Breast epithelium (tissue), 4 donors: ENCODE data around the gene HTT-AS. TPM values are rescaled to one million over a fixed set of nuclear protein-coding genes. Genes with fewer than 3 reads are reported as not detected.

Experiments
- DNase-seq, 2 donors: peaks; one replicate each; pipeline ENCODE4 v3.0.0-alpha.2; 2019; ENCODE audit warnings: low spot score in 2 of 2
- H3K27ac ChIP-seq, 2 donors: fragments of 200-600 bp; sonication (generic) in 1 of 2; one replicate each; pipeline ENCODE4 v1.5.1; 2016 to 2019; ENCODE audit warnings: mild to moderate bottlenecking in 1 of 2
- H3K27me3 ChIP-seq, 2 donors: fragments of 200-600 bp; sonication (generic) in 1 of 2; one replicate each; pipeline versions ENCODE4 v1.5.1 to v1.6.0; 2017 to 2019; ENCODE audit warnings: control low read depth in 1 of 2, mild to moderate bottlenecking in 1 of 2
- H3K36me3 ChIP-seq: fragments of 200-600 bp; one replicate; pipeline ENCODE4 v1.5.1; 2019
- H3K4me1 ChIP-seq, 2 donors: fragments of 200-600 bp; sonication (generic); one replicate each; pipeline ENCODE4 v1.5.1; 2016 to 2019; ENCODE audit warnings: control low read depth in 1 of 2
- H3K4me3 ChIP-seq, 3 donors: fragments of 200-600 bp; sonication (generic); 1 replicate in 2 of 3; 2 replicates in 1 of 3; pipeline ENCODE4 v1.5.1; 2016 to 2019; ENCODE audit warnings: mild to moderate bottlenecking in 3 of 3, moderate library complexity in 2 of 3
- H3K9me3 ChIP-seq, 2 donors: fragments of 200-600 bp; sonication (generic) in 1 of 2; one replicate each; pipeline ENCODE4 v1.5.1; 2016 to 2019; ENCODE audit warnings: control low read depth in 1 of 2
- POLR2A ChIP-seq: fragments of 450-650 bp; IDR thresholded peaks from one replicate; pipeline ENCODE4 v1.6.1; 2016; ENCODE audit warnings: antibody characterized with exemption, mild to moderate bottlenecking, moderate library complexity
- POLR2AphosphoS5 ChIP-seq, 3 donors: sonication (generic); formaldehyde crosslinking; IDR thresholded peaks; one replicate each; pipeline ENCODE4 v1.6.1; 2017; ENCODE audit warnings: antibody characterized with exemption in 3 of 3
- intact Hi-C: fragments of 100-400 bp; cut with DNase I; formaldehyde crosslinking; loops from one replicate; pipeline ENCODE4 v1.15.1; 2023; ENCODE audit warnings: low total_unique reads
- total RNA-seq, 3 donors: library from RNA; depleted of rRNA; stranded (reverse); fragments of >200 nt; gene quantifications; one replicate each; pipeline ENCODE4 v1.1.0, GENCODE V29; 2016
- TF ChIP-seq, protein P1 (sequence below), 3 donors: fragments of 450-650 bp; IDR thresholded peaks; one replicate each; pipeline ENCODE4 v1.5.1; 2016 to 2017; ENCODE audit warnings: antibody characterized with exemption in 3 of 3, mild to moderate bottlenecking in 3 of 3, moderate library complexity in 3 of 3

Gene HTT-AS
- total RNA-seq, 3 donors from 2014 or later, result not detected

GRCh38 chr4:3091464-3091863 is 17.1 kb upstream of the HTT-AS start:
- H3K27me3 ChIP-seq, result no peaks in the 10 kb centered on the region
- no peaks in the 10 kb centered on the region for H3K36me3 ChIP-seq
- intact Hi-C loops, result no loop called here
- no peak overlapping the region for H3K27ac ChIP-seq
- DNase-seq, result no peak
- no peak overlapping the region for H3K4me3 ChIP-seq
- no peaks in the 10 kb centered on the region for H3K4me1 ChIP-seq
- TF ChIP-seq, protein P1, sequence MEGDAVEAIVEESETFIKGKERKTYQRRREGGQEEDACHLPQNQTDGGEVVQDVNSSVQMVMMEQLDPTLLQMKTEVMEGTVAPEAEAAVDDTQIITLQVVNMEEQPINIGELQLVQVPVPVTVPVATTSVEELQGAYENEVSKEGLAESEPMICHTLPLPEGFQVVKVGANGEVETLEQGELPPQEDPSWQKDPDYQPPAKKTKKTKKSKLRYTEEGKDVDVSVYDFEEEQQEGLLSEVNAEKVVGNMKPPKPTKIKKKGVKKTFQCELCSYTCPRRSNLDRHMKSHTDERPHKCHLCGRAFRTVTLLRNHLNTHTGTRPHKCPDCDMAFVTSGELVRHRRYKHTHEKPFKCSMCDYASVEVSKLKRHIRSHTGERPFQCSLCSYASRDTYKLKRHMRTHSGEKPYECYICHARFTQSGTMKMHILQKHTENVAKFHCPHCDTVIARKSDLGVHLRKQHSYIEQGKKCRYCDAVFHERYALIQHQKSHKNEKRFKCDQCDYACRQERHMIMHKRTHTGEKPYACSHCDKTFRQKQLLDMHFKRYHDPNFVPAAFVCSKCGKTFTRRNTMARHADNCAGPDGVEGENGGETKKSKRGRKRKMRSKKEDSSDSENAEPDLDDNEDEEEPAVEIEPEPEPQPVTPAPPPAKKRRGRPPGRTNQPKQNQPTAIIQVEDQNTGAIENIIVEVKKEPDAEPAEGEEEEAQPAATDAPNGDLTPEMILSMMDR (IDR thresholded peaks at IDR 0.05), result no peak
- TF ChIP-seq POLR2AphosphoS5 (IDR thresholded peaks at IDR 0.05) (no peak), POLR2A (no peak)
- no peaks in the 10 kb centered on the region for H3K9me3 ChIP-seq

GRCh38 chr4:3087115-3087797 is 12.9 kb upstream of the HTT-AS start:
- intact Hi-C loops, result no loop called here
- TF ChIP-seq, protein P1 (IDR thresholded peaks at IDR 0.05), result no peak
- TF ChIP-seq POLR2A, result no peak
- TF ChIP-seq POLR2AphosphoS5 (IDR thresholded peaks at IDR 0.05), result no peak
- DNase-seq, result no peak
- no peaks in the 10 kb centered on the region for H3K36me3 ChIP-seq
- H3K27ac ChIP-seq, result no peak overlapping the region
- H3K27me3 ChIP-seq, result no peaks in the 10 kb centered on the region
- H3K9me3 ChIP-seq, result no peaks in the 10 kb centered on the region
- no peaks in the 10 kb centered on the region for H3K4me1 ChIP-seq
- no peak overlapping the region for H3K4me3 ChIP-seq

- no peak overlapping the region for H3K27ac ChIP-seq
- TF ChIP-seq, protein P1 (IDR thresholded peaks at IDR 0.05), result no peak
- TF ChIP-seq POLR2AphosphoS5 (IDR thresholded peaks at IDR 0.05), result no peak
- TF ChIP-seq POLR2A, result no peak
- intact Hi-C loops, result no loop called here
- no peaks in the 10 kb centered on the region for H3K4me1 ChIP-seq
- no peaks in the 10 kb centered on the region for H3K9me3 ChIP-seq
- no peaks in the 10 kb centered on the region for H3K36me3 ChIP-seq
- no peak overlapping the region for H3K4me3 ChIP-seq
- DNase-seq, result no peak
- H3K27me3 ChIP-seq, result no peaks in the 10 kb centered on the region
Observed at GRCh38 chr4:3085948-3086670, 11.8 kb upstream of the HTT-AS start.

DNA sequence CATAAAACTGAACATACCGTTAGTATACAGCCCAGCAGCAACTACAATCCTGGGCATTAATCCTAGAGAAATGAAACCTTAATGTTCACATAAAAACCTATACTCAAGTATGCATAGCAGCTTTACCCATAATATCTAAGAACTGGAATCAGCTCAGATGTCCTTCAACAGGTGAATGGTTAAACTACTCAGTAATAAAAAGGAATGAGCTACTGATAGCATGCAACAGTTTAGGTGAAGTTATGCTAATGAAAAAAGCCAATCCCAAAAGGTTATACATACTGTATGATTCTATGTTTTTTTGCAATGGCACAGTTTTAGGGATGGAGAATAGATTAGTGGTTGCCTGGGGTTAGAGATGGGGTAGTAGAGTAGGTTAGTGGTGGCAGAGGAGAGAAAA is 9.4 kb upstream of the HTT-AS start:
- Histone ChIP-seq H3K4me1 (no peaks in the 10 kb centered on the region), H3K4me3 (no peak overlapping the region), H3K9me3 (no peaks in the 10 kb centered on the region), H3K27me3 (no peaks in the 10 kb centered on the region), H3K36me3 (no peaks in the 10 kb centered on the region), H3K27ac (no peak overlapping the region)
- TF ChIP-seq POLR2AphosphoS5 (IDR thresholded peaks at IDR 0.05) (no peak), POLR2A (no peak)
- TF ChIP-seq, protein P1 (IDR thresholded peaks at IDR 0.05), result no peak
- DNase-seq, result no peak
- intact Hi-C loops, result no loop called here

DNA sequence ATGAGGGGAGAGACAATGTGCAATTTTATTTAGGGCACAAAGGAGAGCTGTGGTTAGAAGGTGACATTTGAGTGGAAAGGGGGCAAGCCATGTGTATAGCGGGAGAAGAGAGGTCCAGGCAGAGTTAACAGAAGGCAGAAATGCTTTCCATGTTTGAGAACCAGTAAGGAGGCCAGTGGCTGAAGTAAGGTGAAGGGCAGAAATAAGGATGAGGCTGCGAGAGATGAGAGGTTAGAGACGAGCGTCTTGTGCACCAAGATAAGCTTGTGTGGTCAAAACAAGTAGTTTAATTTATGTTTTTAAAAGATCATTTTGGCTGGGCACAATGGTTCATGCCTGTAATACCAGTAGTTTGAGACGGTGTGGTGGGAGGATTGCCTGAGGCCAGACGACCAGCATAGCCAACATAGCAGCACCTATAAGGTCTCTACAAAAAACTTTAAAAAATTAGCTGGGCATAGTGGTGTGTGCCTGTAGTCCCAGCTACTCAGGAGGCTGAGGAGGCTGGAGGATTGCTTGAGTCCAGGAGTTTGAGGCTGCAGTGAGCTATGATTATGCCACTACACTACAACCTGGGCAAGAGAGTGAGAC is 8.7 kb upstream of the HTT-AS start:
- H3K9me3 ChIP-seq, result no peaks in the 10 kb centered on the region
- DNase-seq, result no peak
- no peak overlapping the region for H3K4me3 ChIP-seq
- no peaks in the 10 kb centered on the region for H3K36me3 ChIP-seq
- H3K27ac ChIP-seq, result no peak overlapping the region
- no peaks in the 10 kb centered on the region for H3K4me1 ChIP-seq
- H3K27me3 ChIP-seq, result no peaks in the 10 kb centered on the region
- TF ChIP-seq POLR2AphosphoS5 (IDR thresholded peaks at IDR 0.05) (no peak), POLR2A (no peak)
- TF ChIP-seq, protein P1 (IDR thresholded peaks at IDR 0.05), result no peak
- intact Hi-C loops, result no loop called here
